HuH-7.5 (cell line): ENCODE results near the gene VWCE.

Experiments
- DNase-seq: peaks from one replicate; pipeline ENCODE4 v3.0.0; 2011; ENCODE audit warnings: low spot score

VWCE gene

GRCh38 chr11:61327669-61328071, 32.6 kb upstream of the VWCE start:
- DNase-seq: no peak

GRCh38 chr11:61325649-61326414, 30.7 kb upstream of the VWCE start:
- DNase-seq: no peak

- no peak for DNase-seq
Observed at GRCh38 chr11:61315260-61315659, 20.1 kb upstream of the VWCE start.

GRCh38 chr11:61310749-61311148, 15.6 kb upstream of the VWCE start:
- DNase-seq: no peak

- DNase-seq: no peak
Observed at GRCh38 chr11:61309739-61310138, 14.6 kb upstream of the VWCE start.

GRCh38 chr11:61309141-61309540, 14.0 kb upstream of the VWCE start:
- DNase-seq: no peak

GRCh38 chr11:61307354-61307753, 12.2 kb upstream of the VWCE start:
- no peak for DNase-seq

GRCh38 chr11:61306221-61306620, 11.1 kb upstream of the VWCE start:
- no peak for DNase-seq

GRCh38 chr11:61305417-61305816, 10.3 kb upstream of the VWCE start:
- no peak for DNase-seq

GRCh38 chr11:61303725-61304124, 8.6 kb upstream of the VWCE start:
- no peak for DNase-seq

GRCh38 chr11:61302550-61302949, 7.4 kb upstream of the VWCE start:
- no peak for DNase-seq

- DNase-seq: peak; percentile 80
Observed at GRCh38 chr11:61298663-61299244, 3.6 kb upstream of the VWCE start.

- DNase-seq: no peak
Observed at GRCh38 chr11:61297746-61298145, 2.6 kb upstream of the VWCE start.

- no peak for DNase-seq
Observed at GRCh38 chr11:61297341-61297740, 2.2 kb upstream of the VWCE start.

GRCh38 chr11:61295596-61295926, 445 bp upstream of the VWCE start:
- DNase-seq: no peak

- DNase-seq: peak; percentile 86
Observed at GRCh38 chr11:61293867-61294716, 1.0 kb downstream of the VWCE start.

GRCh38 chr11:61292356-61292755, 2.8 kb downstream of the VWCE start:
- DNase-seq: no peak

GRCh38 chr11:61290905-61291690, 4.0 kb downstream of the VWCE start:
- DNase-seq: no peak

- no peak for DNase-seq
Observed at GRCh38 chr11:61287338-61287977, 7.7 kb downstream of the VWCE start.

- no peak for DNase-seq
Observed at GRCh38 chr11:61283613-61284012, 11.5 kb downstream of the VWCE start.

GRCh38 chr11:61281581-61282250, 13.4 kb downstream of the VWCE start:
- no peak for DNase-seq
